ENCODE results near the gene CYGB. TPM values are rescaled to one million over a fixed set of nuclear protein-coding genes. Genes with fewer than 3 reads are reported as not detected.

The CYGB gene
- total RNA-seq, 1 experiment from 2014 or later = 2.8 TPM

- no peak for DNase-seq (ENCODE audit: extremely low read depth, low read depth)
Measured at GRCh38 chr17:76551685-76552084, 14.2 kb upstream of the CYGB start.

- peak; percentile 31 for DNase-seq (ENCODE audit: extremely low read depth, low read depth)
Measured at GRCh38 chr17:76550712-76551615, 13.5 kb upstream of the CYGB start.

DNA sequence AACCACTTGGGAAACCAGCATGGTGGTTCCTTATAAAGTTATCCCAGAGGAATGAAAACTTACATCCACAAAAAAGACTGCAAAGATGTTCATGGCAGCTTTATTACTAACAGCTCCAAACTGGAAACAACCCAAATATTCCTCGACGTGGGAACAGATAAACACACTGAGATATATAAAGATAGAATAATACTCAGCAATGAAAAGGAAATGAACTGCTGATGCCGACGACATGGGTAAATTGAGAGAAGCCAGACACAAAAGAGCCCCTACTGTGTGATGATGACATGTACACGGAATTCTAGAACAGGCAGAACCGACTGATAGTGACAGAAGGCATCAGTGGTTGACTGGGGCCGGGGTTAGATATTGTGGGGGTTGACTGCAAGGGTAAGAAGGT, 12.0 kb upstream of the CYGB start:
- DNase-seq (ENCODE audit: extremely low read depth, low read depth) = no peak

GRCh38 chr17:76549215-76549518, 11.7 kb upstream of the CYGB start:
- DNase-seq (ENCODE audit: extremely low read depth, low read depth) = no peak

GRCh38 chr17:76548378-76549214, 11.1 kb upstream of the CYGB start:
- no peak for DNase-seq (ENCODE audit: extremely low read depth, low read depth)

GRCh38 chr17:76547642-76548202, 10.2 kb upstream of the CYGB start:
- DNase-seq (ENCODE audit: extremely low read depth, low read depth) = no peak

DNA sequence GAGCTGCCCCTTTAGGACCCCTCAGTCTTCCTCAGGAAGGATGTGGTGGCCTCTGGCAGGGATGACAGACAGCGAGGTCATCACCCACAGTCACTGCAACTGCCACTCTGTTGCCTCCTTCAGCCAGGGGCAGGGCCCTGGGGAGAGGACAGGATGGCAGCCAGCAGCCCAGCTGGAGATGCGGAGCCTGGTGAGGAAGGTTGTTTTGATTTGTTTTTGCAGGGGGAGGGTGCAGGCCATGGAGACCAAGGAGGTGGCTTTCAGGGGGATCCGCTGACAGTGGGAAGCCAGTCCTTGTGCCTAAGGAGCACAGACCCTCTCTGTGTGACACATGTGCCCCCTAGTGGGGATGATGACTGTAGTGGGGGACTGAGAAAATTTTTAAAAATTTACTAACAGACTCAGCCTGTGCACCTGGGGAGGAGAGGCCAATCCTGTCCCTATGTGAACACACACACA, 9.7 kb upstream of the CYGB start:
- no peak for DNase-seq (ENCODE audit: extremely low read depth, low read depth)

DNA sequence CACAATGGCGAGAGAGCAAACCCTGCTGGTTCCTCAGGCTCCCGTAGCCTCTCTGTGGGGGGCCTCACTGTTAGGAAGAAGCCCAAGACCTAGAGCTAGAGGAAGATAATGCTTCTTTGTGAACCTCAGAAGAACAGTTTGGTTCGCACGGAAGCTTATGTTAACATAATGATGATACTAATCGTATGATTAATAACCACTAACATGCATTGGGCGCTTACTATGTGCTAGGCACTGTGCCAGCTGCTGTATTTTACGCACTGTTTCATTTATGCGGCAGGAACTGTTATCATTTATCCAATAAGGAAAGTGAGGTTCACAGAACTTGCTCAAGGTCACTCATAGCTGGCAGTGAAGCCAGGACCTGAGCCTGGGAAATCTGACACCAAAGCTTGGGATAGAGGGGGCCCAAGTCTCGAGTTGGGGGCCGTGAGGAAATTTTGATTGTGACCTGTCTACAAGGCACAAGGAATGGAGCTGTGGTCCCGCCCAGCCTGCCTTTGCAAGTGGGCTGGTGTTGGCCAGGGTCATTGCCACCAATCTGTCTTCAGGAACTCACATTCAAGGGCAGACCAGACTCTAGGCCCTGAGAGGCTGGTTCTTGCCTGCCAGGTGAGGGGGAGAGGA, 9.2 kb upstream of the CYGB start:
- no peak for DNase-seq (ENCODE audit: extremely low read depth, low read depth)

DNA sequence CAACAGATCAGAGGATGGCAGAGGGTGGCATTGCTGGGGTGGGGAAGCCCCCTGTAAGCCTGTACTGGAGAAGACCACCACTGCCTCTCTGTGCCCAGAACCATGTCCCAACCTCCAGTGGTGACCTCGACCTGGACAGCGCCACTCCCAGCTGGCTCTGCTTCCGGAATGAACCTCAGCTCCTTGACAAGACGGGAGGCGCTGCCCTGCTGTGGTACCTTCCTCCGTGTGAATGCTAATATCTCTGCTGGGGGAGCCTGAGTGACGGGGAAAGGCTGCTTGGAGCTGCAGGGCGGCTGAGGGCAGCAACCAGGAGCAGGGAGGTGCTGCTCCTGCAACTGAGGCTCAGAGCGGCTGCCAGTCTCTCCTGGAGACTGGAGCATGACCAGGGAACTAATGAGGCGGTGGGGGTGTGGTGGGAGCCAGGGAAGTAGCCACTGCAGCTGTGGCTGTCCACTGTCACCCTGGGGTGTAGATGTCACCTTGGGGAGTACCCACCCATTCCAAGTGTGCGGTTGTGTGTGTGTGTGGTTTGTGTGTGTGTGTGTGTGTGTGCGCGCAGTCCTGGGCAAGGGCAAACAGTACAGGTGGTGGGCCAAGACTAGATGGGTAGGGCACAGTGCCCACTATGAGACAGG, 8.5 kb upstream of the CYGB start:
- no peak for DNase-seq (ENCODE audit: extremely low read depth, low read depth)

DNA sequence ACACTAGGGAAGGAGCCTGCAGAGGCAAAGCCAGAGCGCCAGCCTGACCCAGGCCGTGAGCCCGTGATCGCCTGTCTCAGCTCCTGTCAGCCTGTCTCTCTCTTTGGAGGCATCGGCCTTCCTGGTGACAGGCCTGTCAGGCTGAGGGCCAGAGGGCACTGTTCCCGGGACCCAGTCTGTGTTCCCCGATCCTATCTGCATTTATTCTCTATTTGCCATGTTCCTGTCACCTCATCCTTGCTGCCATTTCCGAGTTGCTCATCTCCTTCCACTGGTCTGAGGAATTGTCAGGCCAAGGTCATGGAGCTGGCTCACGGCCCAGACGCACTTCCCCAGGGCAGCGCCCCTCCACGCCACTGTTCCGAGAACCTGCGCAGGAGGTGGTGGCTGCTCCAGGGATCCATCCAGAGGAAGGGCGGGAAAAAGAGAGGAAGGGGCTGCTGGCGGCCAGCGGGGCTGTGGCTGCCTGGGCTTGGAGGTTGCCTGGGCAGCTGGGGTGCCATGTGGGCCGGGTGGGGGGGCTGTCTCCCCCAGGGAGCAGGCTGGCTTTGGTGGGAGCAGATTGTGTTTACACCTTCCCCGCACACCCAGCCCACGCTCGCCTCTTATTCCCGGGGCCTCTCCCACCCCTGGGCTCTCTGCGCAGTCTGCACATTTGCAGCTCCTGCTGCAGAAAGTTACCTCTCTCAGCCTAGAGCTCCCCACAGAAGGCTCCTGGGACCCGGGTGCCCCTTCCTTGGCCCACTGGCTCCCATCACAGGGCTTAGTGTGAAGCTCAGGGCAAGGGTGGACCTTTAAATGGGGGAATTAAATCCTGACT, 7.2 kb upstream of the CYGB start:
- DNase-seq (ENCODE audit: extremely low read depth, low read depth) = no peak

DNA sequence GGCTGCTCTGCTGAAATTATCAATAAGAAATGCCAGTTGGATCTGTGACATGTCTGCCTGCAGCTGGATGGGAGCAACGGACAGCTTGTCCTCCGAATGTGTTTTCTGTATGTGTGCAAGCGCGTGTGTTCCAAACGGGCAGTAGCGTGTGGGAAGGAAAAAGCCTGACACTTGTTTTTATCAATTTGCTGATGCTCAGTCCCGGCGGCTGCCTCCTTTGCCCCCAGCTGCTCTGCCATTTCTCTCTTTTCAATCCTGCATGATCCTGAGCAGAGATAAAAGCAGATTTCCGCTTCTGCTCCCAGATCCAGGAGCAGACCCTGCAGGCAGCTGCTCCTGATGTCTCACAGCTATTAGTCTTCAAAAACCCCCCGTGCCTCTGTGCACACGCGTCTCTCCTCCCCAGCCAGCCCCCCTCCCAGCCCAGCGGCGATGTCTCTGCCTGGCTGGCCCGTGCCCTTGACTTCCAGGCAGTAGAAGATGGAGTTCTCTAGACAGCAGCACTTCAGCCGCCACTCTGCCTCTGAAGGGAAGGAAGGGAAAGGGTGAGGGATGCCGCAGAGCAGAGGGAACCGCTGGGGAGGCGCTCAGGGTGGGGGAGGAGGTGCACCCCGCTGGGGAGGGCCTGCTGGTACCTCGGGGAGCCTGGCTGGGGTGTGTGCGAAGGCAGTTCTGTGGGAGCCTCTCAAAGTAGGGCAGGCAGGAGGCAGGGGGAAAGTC, 6.5 kb upstream of the CYGB start:
- DNase-seq (ENCODE audit: extremely low read depth, low read depth) = no peak

- DNase-seq (ENCODE audit: extremely low read depth, low read depth) = no peak
Measured at GRCh38 chr17:76543482-76543825, 5.9 kb upstream of the CYGB start.

- no peak for DNase-seq (ENCODE audit: extremely low read depth, low read depth)
Measured at GRCh38 chr17:76542984-76543383, 5.5 kb upstream of the CYGB start.

DNA sequence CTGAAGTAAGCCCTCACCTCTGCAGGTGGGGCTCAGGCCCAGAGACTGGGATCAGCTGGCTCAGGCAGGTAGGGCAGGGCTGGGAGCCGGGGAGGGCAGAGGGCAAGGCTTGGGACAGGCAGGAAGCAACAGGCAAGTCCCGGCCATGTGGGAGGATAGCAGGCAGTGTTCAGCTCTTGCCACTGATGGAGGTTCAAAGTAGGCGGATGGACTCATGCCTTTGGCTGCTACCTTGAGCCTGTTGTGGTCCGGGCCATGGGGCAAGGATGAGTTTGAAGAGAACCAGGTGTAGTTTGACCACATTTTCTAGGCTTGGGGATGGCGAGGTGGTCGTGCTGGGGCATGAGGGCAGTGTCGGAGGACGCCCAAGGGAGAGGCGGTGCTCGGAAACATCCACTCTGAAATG, 5.1 kb upstream of the CYGB start:
- no peak for DNase-seq (ENCODE audit: extremely low read depth, low read depth)

DNA sequence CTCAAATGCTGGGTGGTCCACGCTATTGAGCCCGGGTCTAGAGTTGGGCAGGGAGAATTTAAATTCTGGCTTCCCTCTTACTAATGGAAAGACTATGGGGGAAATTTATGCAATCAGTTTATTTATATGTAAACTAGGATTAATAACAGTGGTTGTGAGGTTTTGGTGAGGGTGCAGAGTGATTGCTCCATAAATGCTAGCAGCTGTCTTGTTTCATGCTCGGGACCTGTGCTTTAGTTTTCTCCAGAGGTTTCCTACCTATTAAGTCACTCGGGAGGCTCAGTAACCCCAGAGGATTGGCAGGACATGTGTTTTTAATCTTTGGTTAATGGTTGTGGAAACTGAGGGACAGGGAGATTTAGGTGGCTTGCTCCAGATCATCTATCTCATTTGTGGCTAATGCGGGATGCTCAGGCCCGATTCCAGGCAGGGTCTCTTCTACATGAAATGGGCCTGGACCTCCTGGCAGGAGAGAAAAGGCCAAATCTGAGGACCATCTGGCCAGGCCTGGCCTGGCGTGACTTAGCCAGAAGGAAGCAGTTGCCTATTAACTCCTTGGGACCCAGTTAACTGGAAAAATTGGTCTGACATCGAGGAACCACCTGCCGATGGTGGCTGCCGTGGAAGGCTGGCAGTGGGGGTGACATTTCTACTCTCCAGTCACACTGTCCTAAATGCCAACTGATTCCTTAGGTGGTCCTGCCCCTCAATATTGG, 4.4 kb upstream of the CYGB start:
- no peak for DNase-seq (ENCODE audit: extremely low read depth, low read depth)

- DNase-seq (ENCODE audit: extremely low read depth, low read depth) = peak; percentile 94
Measured at GRCh38 chr17:76540381-76541300, 3.1 kb upstream of the CYGB start.

DNA sequence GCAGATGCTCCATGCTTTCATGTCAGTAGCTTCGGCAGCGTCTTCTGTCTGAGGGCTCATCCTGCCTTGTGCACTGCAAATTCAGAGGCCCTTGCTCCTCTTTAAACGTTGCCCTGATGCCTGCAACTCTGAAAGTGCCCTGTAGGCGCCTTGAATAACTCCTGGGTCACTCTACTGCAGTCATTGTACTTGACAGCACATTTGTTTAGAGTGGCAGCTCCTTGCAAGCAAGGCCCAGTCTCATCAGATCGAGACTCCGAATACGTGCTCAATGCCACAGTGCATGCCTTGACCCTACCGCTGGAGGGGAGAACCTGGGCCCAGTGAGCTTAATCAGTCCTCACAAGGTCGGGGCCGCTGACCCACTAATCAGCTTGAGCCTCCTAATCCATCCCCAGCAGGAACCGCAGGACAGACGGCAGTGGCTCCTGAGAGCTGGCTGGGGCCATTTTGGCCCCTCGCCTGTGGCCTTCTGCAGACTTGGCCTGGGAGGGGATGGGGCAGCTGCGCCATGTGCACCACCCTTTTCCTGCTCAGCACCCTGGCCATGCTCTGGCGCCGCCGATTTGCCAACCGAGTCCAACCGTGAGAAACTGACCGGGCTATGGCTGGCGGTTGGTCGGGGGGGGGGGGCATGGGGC, 2.2 kb upstream of the CYGB start, which contains the start of gene PRCD:
TSS of gene PRCD (plus strand) at position 414 of the 641 bp plus-strand sequence. CDS start at position 512, 98 bp downstream.
- DNase-seq (ENCODE audit: extremely low read depth, low read depth) = no peak

All from NCI-H460 (cell line).